Karpas-422 (cell line): ENCODE results near the gene CKB. TPM values are rescaled to one million over a fixed set of nuclear protein-coding genes. Genes with fewer than 3 reads are reported as not detected.

ENCODE experiments used
- DNase-seq: peaks from one replicate; pipeline ENCODE4 v3.0.0-alpha.2; 2015
- H2AFZ ChIP-seq: fragments of 200-600 bp; sonication (generic); 2 replicates; pipeline ENCODE4 v1.6.1; 2014; ENCODE audit warnings: antibody characterized with exemption, low read length, mixed read lengths
- H3K27ac ChIP-seq: fragments of 200-600 bp; sonication (generic); 2 replicates; pipeline ENCODE4 v1.5.1; 2014; ENCODE audit warnings: mild to moderate bottlenecking, low read length, moderate library complexity
- H3K27me3 ChIP-seq: fragments of 200-600 bp; sonication (generic); 2 replicates; pipeline ENCODE4 v1.6.1; 2014; ENCODE audit warnings: low read length, mixed read lengths
- H3K36me3 ChIP-seq: fragments of 200-600 bp; sonication (generic); 2 replicates; pipeline ENCODE4 v1.6.1; 2014; ENCODE audit warnings: low read length, mixed read lengths; ENCODE audit not compliant: insufficient read depth
- H3K4me1 ChIP-seq: fragments of 200-600 bp; sonication (generic); 2 replicates; pipeline ENCODE4 v1.6.1; 2014; ENCODE audit warnings: mild to moderate bottlenecking, low read length, mixed read lengths
- H3K4me2 ChIP-seq: fragments of 200-600 bp; sonication (generic); 2 replicates; pipeline ENCODE4 v1.6.1; 2014; ENCODE audit warnings: low read length, low read depth, mild to moderate bottlenecking; ENCODE audit not compliant: poor library complexity, severe bottlenecking
- H3K4me3 ChIP-seq: fragments of 200-600 bp; sonication (generic); 2 replicates; pipeline ENCODE4 v1.5.1; 2014; ENCODE audit warnings: mild to moderate bottlenecking, antibody characterized with exemption, low read length, mixed read lengths
- H3K79me2 ChIP-seq: fragments of 200-600 bp; sonication (generic); 2 replicates; pipeline ENCODE4 v1.6.1; 2014; ENCODE audit warnings: mild to moderate bottlenecking, low read length, mixed read lengths
- H3K9ac ChIP-seq: fragments of 200-600 bp; sonication (generic); 2 replicates; pipeline ENCODE4 v1.6.0; 2014; ENCODE audit warnings: low read length
- H3K9me2 ChIP-seq: fragments of 200-600 bp; sonication (generic), shearing (Covaris generic); replicated peaks from 2 replicates; pipeline ENCODE4 v1.6.0; 2014; ENCODE audit warnings: mild to moderate bottlenecking, low read length, moderate library complexity; ENCODE audit not compliant: insufficient read depth
- H3K9me3 ChIP-seq: fragments of 300-700, 200-600 bp; sonication (generic); 2 replicates; pipeline ENCODE4 v1.6.1; 2014; ENCODE audit warnings: low read length, mixed read lengths
- H4K20me1 ChIP-seq: fragments of 200-600 bp; sonication (generic); 2 replicates; pipeline ENCODE4 v1.6.1; 2014; ENCODE audit warnings: mild to moderate bottlenecking, antibody characterized with exemption, low read length, low read depth; ENCODE audit not compliant: insufficient read depth
- total RNA-seq: library from RNA; depleted of rRNA; stranded (reverse); fragments of >200 nt; shearing (Covaris generic); gene quantifications from 2 replicates; pipeline ENCODE4 v1.2.3, GENCODE V29; 2014; ENCODE audit warnings: low replicate concordance

Gene CKB
- total RNA-seq, 1 experiment from 2014 or later = 30.4 TPM

DNA sequence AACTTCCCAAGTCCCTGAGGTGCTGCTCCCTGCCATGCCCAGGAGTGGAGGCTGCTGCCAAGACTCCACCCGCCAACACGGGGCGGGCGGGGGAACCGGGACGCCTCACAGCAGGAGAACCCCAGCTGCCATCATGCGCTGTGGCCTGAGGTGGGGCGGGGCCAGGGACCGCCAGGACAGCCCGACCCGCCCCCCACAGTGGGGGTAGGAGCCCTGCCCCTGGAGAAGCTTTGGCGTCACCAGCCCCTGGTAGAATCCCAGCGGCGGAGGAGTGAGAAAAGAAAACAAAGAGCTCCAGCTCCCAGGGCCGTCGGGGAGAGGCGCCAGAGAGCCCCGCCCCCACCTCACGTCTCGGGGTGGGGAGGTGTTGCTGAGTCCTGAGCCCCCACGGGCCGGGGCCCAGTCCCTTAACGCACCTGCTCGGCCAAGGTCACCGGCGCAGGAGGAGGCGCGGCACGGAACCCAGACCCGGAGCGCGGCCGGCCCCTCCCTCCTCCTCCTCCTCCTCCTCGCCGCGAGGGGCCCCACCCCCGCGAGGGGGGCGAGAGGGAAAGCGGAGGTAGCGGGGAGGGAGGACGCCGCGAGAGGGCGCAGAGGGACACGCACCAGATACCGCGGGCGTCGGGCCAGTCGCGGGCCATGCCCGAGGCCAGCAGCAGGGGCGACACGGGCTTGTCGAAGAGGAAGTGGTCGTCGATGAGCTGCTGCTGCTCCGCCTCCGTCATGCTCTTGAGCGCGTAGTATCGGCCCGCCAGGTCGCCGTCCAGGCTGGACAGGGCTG lies 1.8 kb downstream of the CKB start:
- H3K4me3 ChIP-seq = peak overlapping the region; percentile 69
- peak overlapping the region; percentile 54; the same call in 1 of the 2 replicates for H2AFZ ChIP-seq

DNA sequence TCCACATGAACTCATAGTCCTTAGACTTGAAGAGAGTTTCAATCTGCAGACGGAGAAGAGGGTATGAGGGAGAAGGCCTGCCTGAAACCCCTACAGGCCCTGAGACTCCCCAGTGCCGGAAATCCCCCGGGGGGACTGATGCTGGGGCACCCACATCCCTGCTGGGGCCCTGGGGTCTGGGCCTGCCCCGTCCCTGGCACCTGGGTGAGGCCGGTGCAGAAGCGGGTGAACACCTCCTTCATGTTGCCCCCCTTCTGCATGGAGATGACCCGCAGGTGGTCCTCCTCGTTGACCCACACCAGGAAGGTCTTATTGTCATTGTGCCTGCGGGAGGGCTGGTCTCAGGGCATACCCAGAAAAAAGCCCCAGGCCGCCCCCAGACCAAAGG lies 2.4 kb downstream of the CKB start:
- H3K27me3 ChIP-seq = no peaks in the 10 kb centered on the region
- no peaks in the 10 kb centered on the region for H3K9me3 ChIP-seq
- H3K9ac ChIP-seq = peak overlapping the region; percentile 71
- H3K4me3 ChIP-seq = peak overlapping the region; percentile 69
- no peaks in the 10 kb centered on the region for H3K9me2 ChIP-seq
- H3K4me2 ChIP-seq = peak overlapping the region; percentile 79
- H3K36me3 ChIP-seq = no peaks in the 10 kb centered on the region
- no peaks in the 10 kb centered on the region for H4K20me1 ChIP-seq
- H2AFZ ChIP-seq = peak overlapping the region; percentile 54; the same call in 1 of the 2 replicates
- peak overlapping the region; percentile 62 for H3K27ac ChIP-seq
- peaks cover 44% of the 10 kb centered on the region for H3K4me1 ChIP-seq
- DNase-seq = peak; percentile 81
- H3K79me2 ChIP-seq = no peaks in the 10 kb centered on the region

More for the DNA sequence above, 1.8 kb downstream of the CKB start:
- Histone ChIP-seq H3K4me1 (peaks cover 44% of the 10 kb centered on the region), H3K36me3 (no peaks in the 10 kb centered on the region), H3K9me2 (no peaks in the 10 kb centered on the region), H3K27ac (peak overlapping the region; percentile 62), H3K79me2 (no peaks in the 10 kb centered on the region), H3K9me3 (no peaks in the 10 kb centered on the region), H3K27me3 (no peaks in the 10 kb centered on the region), H4K20me1 (no peaks in the 10 kb centered on the region), H3K9ac (peak overlapping the region; percentile 71), H3K4me2 (peak overlapping the region; percentile 79)
- peak; percentile 94 for DNase-seq

DNA sequence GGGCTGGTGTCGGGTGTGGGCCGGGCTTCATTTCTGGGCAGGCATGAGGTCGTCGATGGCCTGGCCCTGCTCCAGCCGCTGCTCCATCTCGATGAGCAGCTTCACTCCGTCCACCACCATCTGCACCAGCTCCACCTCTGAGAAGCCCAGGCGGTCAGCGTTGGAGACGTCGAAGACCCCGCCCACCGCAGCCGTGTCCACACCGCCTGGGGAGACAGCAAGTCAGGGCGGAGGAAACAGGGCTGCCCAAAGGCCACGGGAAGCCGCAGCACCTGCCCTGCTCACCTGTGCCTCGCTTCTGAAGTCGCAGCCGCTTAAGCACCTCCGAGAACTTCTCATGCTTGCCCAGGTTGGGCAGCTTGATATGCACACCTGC lies 2.8 kb downstream of the CKB start:
- H2AFZ ChIP-seq = no peak overlapping the region
- peak overlapping the region; percentile 79 for H3K4me2 ChIP-seq
- H3K9me2 ChIP-seq = no peaks in the 10 kb centered on the region
- no peaks in the 10 kb centered on the region for H3K79me2 ChIP-seq
- peak overlapping the region; percentile 69; the same call in 1 of the 2 replicates for H3K4me3 ChIP-seq
- H3K27me3 ChIP-seq = no peaks in the 10 kb centered on the region
- H3K4me1 ChIP-seq = peaks cover 41% of the 10 kb centered on the region
- no peak for DNase-seq
- peak overlapping the region; percentile 71; the same call in 1 of the 2 replicates for H3K9ac ChIP-seq
- peak overlapping the region; percentile 62 for H3K27ac ChIP-seq
- no peaks in the 10 kb centered on the region for H4K20me1 ChIP-seq
- no peaks in the 10 kb centered on the region for H3K9me3 ChIP-seq
- H3K36me3 ChIP-seq = no peaks in the 10 kb centered on the region

DNA sequence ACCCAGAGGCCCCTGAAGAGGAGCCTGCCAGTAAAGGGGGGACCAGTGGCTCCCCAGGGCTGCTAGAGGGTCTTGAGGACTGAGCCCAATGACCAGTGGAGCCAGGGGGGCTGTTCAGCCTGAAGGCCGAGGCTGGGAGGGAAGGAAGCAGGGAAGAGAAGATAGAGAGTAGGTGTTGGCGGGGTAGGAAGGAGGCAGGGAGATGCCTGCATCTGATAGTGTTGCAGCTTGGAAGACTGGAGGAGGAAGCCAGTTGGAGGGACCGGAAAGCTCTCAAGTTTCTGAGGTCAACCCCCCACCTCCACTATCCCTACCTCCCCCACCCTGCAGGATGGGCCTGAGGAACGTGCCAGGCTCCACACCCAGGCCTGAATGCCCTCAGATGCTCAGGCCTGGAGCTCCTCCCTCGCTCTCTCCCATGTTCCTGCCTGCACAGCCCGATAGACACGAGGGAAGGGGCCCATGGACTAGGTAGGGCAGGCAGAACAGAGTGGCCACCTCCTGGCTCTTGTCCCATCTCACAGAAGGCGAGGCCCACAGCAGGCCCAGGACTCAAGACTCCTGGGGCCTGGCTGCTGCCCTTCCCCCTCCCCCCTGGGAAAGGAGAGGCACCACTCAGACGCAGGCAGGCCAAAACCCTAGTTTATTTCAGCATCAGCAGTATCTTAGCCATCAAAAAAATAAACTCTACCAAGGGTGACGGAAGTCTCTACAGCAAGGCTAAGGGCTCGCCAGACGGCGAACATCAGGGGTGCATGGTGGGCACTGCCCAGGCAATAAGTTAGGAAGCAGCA lies 3.4 kb downstream of the CKB start:
- Histone ChIP-seq H3K9ac (peak overlapping the region; percentile 71), H3K4me1 (peaks cover 35% of the 10 kb centered on the region), H2AFZ (no peak overlapping the region), H3K79me2 (no peaks in the 10 kb centered on the region), H4K20me1 (no peaks in the 10 kb centered on the region), H3K4me2 (peak overlapping the region; percentile 79), H3K4me3 (peak overlapping the region; percentile 69; the same call in 1 of the 2 replicates), H3K27me3 (no peaks in the 10 kb centered on the region), H3K27ac (peak overlapping the region; percentile 62), H3K9me3 (no peaks in the 10 kb centered on the region), H3K36me3 (no peaks in the 10 kb centered on the region), H3K9me2 (no peaks in the 10 kb centered on the region)
- DNase-seq = peak; percentile 62

DNA sequence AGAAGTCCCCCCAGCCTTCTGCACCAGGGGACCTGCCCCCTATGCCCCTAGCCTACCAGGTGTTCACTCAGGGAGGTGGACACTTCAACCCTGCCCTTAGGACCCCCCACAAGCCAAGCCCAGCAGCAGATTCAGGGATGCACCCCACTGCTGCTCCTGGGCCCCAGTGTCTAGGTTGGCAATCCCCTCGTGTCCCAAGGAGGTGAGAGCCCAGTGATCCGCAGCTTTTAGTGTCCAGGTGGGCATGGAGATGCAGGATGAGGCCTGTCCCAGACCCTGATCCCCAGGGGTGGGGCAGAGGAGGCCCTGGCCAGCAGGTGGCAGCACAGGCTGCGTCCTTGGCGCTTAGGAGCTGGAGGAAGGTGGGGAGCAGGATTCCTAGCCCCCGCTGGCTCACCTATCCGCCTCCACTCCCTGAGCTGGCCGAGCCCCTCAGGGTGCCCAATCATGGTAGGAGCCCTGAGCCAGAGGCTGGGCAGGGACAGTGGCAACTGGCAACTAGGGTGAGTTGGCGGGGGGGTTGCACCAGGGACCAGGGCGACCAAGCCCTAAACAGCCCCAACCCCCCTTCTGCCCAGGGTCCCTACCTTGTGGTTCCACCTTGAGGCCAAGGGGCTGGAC lies 4.1 kb downstream of the CKB start:
- H3K27ac ChIP-seq = peak overlapping the region; percentile 62
- no peaks in the 10 kb centered on the region for H3K79me2 ChIP-seq
- H3K27me3 ChIP-seq = no peaks in the 10 kb centered on the region
- H3K9ac ChIP-seq = peak overlapping the region; percentile 71; the same call in 1 of the 2 replicates
- no peak overlapping the region for H2AFZ ChIP-seq
- no peaks in the 10 kb centered on the region for H3K9me3 ChIP-seq
- no peaks in the 10 kb centered on the region for H4K20me1 ChIP-seq
- H3K4me1 ChIP-seq = peaks cover 34% of the 10 kb centered on the region
- H3K9me2 ChIP-seq = no peaks in the 10 kb centered on the region
- peak overlapping the region; percentile 79 for H3K4me2 ChIP-seq
- no peaks in the 10 kb centered on the region for H3K36me3 ChIP-seq
- peak; percentile 84 for DNase-seq
- no peak overlapping the region for H3K4me3 ChIP-seq

DNA sequence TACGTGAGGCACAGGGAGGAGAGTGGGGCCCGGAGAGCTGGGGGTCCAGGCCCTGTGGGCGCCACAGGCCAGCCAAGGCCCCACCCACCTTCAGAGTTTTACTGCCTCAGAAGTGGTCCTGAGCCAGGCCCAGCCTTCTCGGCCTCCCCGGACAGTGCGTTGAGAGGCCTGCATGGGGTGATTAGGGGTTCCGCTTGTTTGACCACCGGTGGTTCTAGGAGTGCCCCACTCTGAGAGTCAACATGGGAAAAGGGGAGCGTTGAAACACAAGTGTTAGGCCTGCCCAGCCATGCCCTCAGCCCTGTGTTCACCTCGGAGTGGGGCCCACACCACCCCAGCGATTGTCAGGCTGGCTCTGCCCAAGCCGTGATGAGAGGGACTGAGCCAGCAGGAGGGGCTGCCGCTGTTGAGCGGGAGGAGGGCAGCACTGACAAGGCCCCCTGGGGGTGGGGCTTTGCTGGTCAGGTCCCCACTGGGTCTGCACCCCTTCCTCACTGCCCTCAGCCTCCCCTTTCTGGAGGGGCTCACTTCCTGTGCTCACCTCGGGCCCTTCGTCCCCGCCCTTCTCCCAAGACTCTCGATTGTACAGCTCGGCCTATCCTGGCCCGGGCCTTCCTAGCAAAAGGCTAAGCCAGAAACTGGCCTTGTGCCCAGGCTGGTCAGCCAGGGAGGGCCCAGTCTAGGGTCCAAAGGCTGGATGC lies 4.8 kb downstream of the CKB start:
- no peak overlapping the region for H3K27ac ChIP-seq

DNA sequence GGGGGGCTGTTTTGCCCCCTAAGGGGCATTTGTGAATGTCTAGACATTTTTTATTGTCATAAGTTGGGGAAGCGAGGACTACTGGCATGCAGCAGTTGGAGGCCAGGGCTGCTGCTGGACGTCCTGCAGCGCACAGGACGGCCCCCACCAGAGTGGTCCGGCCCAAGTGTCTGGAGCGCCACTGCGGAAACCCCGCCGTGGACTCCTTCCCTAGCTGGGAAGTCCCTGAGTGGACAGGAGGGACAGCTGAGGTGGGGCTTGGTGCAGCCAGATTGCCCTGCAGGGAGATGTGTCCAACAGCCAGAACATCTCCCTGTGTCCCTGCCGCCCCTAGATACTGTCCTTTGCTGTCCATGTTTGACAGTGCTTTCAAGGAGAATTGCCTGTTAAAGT lies 5.5 kb downstream of the CKB start:
- Histone ChIP-seq H3K9me3 (no peaks in the 10 kb centered on the region), H3K9ac (no peak overlapping the region), H3K27ac (no peak overlapping the region), H3K79me2 (no peaks in the 10 kb centered on the region), H3K4me3 (no peak overlapping the region), H3K36me3 (peaks cover 3% of the 10 kb centered on the region; the same call in 1 of the 2 replicates), H3K4me2 (no peak overlapping the region), H4K20me1 (no peaks in the 10 kb centered on the region), H2AFZ (no peak overlapping the region), H3K9me2 (no peaks in the 10 kb centered on the region), H3K27me3 (no peaks in the 10 kb centered on the region), H3K4me1 (peaks cover 34% of the 10 kb centered on the region)
- no peak for DNase-seq

More for the DNA sequence above, 4.8 kb downstream of the CKB start:
- Histone ChIP-seq H3K4me2 (no peak overlapping the region), H2AFZ (no peak overlapping the region), H3K4me1 (peaks cover 34% of the 10 kb centered on the region), H3K9me2 (no peaks in the 10 kb centered on the region), H3K9me3 (no peaks in the 10 kb centered on the region), H3K27me3 (no peaks in the 10 kb centered on the region), H3K4me3 (no peak overlapping the region), H3K79me2 (no peaks in the 10 kb centered on the region), H3K9ac (no peak overlapping the region), H4K20me1 (no peaks in the 10 kb centered on the region), H3K36me3 (no peaks in the 10 kb centered on the region)
- no peak for DNase-seq
